NOMO-1 treated with DMSO at 0.1 percent for 48 hours (cell line): ENCODE measurements around the gene ING5.
"Not testable (repeated sequence)": the region's sequence is repeated elsewhere in the genome, so short reads cannot be mapped to it uniquely, and the experiment has no call there.

Experiments used
- DNase-seq: peaks from one replicate; lab custom pipeline; 2025; ENCODE audit not compliant: unreplicated experiment; lab: John Stamatoyannopoulos, UW

The ING5 gene

GRCh38 chr2:241701399-241702154 is at the start of gene ING5:
Gene ING5 (plus strand): TSS chr2:241702039. CDS start chr2:241702066, 27 bp downstream.
- DNase-seq: peak; percentile 84

GRCh38 chr2:241652142-241652541 is 49.7 kb upstream of the ING5 start:
- DNase-seq: no peak

- DNase-seq: no peak
These were observed 49.1 kb upstream of the ING5 start for GRCh38 chr2:241652722-241653121.

- no peak for DNase-seq
These were observed 48.6 kb upstream of the ING5 start for GRCh38 chr2:241653210-241653750.

- no peak for DNase-seq
These were observed 47.3 kb upstream of the ING5 start for GRCh38 chr2:241654551-241654950.

- DNase-seq: no peak
These were observed 46.2 kb upstream of the ING5 start for GRCh38 chr2:241655516-241656189.

GRCh38 chr2:241656190-241656741 is 45.6 kb upstream of the ING5 start:
- no peak for DNase-seq

GRCh38 chr2:241657786-241658254 is 44.0 kb upstream of the ING5 start:
- DNase-seq: no peak

GRCh38 chr2:241658296-241658695 is 43.5 kb upstream of the ING5 start:
- no peak for DNase-seq

GRCh38 chr2:241659150-241659739 is 42.6 kb upstream of the ING5 start:
- DNase-seq: peak; percentile 26

GRCh38 chr2:241660593-241661213 is 41.1 kb upstream of the ING5 start:
- no peak for DNase-seq

GRCh38 chr2:241662731-241663130 is 39.1 kb upstream of the ING5 start:
- not testable (repeated sequence) for DNase-seq

GRCh38 chr2:241665731-241666440 is 36.0 kb upstream of the ING5 start:
- no peak for DNase-seq

GRCh38 chr2:241666627-241667400 is 35.0 kb upstream of the ING5 start:
- DNase-seq: no peak

- DNase-seq: no peak
These were observed 33.5 kb upstream of the ING5 start for GRCh38 chr2:241668354-241668753.

GRCh38 chr2:241668839-241669238 is 33.0 kb upstream of the ING5 start:
- DNase-seq: no peak

- DNase-seq: no peak
These were observed 31.3 kb upstream of the ING5 start for GRCh38 chr2:241670333-241671110.

GRCh38 chr2:241671457-241672240 is 30.2 kb upstream of the ING5 start:
- no peak for DNase-seq
